AG09319 (cell line): ENCODE results near the gene VWA1.

Experiments
- DNase-seq: peaks from one replicate; pipeline ENCODE4 v3.0.0-alpha.2; 2010; ENCODE audit warnings: low read depth; ENCODE audit errors: extremely low read depth
- CTCF ChIP-seq: IDR thresholded peaks from 2 replicates; pipeline ENCODE4 v1.5.1; 2011; ENCODE audit warnings: low read depth, mild to moderate bottlenecking, inconsistent platforms, low read length, moderate library complexity

The VWA1 gene

GRCh38 chr1:1418464-1419362 lies 16.8 kb upstream of the VWA1 start:
- no peak for DNase-seq
- TF ChIP-seq CTCF: no peak

- TF ChIP-seq CTCF: no peak
Measured at GRCh38 chr1:1419363-1419812, 16.1 kb upstream of the VWA1 start.

GRCh38 chr1:1419813-1420653 lies 15.5 kb upstream of the VWA1 start:
- TF ChIP-seq CTCF: no peak
- no peak for DNase-seq

More at GRCh38 chr1:1419363-1419812, 16.1 kb upstream of the VWA1 start:
- no peak for DNase-seq

GRCh38 chr1:1420654-1421141 lies 14.8 kb upstream of the VWA1 start:
- DNase-seq: no peak
- no peak for TF ChIP-seq CTCF

GRCh38 chr1:1421147-1421906 lies 14.2 kb upstream of the VWA1 start, which contains the start of gene ANKRD65:
Gene ANKRD65, minus strand, starts transcription at chr1:1421276. Its CDS starts 271 bp downstream, at chr1:1421005.
- no peak for TF ChIP-seq CTCF
- DNase-seq: no peak

- TF ChIP-seq CTCF: no peak
- no peak for DNase-seq
Measured at GRCh38 chr1:1421907-1422464, 13.5 kb upstream of the VWA1 start.
